Tibial nerve (tissue), 4 donors: ENCODE data around the gene SLC45A3.

Experiments
- EP300 ChIP-seq, 2 donors: sonication (generic); formaldehyde crosslinking; IDR thresholded peaks; one replicate each; pipeline ENCODE4 v1.6.1; 2017; ENCODE audit warnings: antibody characterized with exemption in 2 of 2, mild to moderate bottlenecking in 1 of 2
- POLR2A ChIP-seq, 2 donors: fragments of 450-650 bp; IDR thresholded peaks; one replicate each; pipeline ENCODE4 v1.6.1; 2017; ENCODE audit warnings: antibody characterized with exemption in 2 of 2, mild to moderate bottlenecking in 2 of 2, moderate library complexity in 2 of 2
- TF ChIP-seq, protein P1 (sequence below), 5 experiments: fragments of 200-600 bp in 3 of 5; fragments of 450-650 bp in 2 of 5; sonication (generic) in 3 of 5; IDR thresholded peaks; one replicate each; pipeline ENCODE4 v1.5.1; 2016 to 2019; ENCODE audit warnings: antibody characterized with exemption in 5 of 5, mild to moderate bottlenecking in 3 of 5, moderate library complexity in 2 of 5

DNA sequence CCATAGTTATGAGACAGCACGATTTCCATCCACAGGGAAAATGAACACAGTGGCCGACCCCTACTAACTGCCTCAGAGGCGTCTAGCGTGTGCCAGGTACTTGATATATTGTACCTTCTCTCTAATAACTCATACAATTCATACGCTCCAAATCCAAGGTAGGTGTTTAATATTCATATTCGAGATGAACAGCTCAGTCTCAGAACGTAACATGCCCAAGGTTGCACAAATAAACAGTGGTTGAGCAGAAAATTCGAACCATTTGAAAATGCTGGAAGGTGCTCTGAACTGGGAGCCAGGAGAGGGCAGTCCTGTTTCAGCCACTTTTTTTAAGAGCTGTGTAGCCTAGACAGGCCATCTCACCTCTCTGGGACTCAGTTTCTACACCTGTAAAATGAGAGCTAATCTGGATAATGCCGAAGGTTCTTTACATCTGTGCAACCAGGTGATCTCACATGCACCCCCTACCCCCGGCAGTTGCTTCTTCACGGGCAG is 7.9 kb downstream of the SLC45A3 start:
- TF ChIP-seq, protein P1, sequence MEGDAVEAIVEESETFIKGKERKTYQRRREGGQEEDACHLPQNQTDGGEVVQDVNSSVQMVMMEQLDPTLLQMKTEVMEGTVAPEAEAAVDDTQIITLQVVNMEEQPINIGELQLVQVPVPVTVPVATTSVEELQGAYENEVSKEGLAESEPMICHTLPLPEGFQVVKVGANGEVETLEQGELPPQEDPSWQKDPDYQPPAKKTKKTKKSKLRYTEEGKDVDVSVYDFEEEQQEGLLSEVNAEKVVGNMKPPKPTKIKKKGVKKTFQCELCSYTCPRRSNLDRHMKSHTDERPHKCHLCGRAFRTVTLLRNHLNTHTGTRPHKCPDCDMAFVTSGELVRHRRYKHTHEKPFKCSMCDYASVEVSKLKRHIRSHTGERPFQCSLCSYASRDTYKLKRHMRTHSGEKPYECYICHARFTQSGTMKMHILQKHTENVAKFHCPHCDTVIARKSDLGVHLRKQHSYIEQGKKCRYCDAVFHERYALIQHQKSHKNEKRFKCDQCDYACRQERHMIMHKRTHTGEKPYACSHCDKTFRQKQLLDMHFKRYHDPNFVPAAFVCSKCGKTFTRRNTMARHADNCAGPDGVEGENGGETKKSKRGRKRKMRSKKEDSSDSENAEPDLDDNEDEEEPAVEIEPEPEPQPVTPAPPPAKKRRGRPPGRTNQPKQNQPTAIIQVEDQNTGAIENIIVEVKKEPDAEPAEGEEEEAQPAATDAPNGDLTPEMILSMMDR (IDR thresholded peaks at IDR 0.05): no peak
- no peak for TF ChIP-seq POLR2A (IDR thresholded peaks at IDR 0.05)
- no peak for TF ChIP-seq EP300 (IDR thresholded peaks at IDR 0.05)
